Epithelial cell of proximal tubule (primary cell): ENCODE data around the gene FAM83E. TPM values are rescaled to one million over a fixed set of nuclear protein-coding genes. Genes with fewer than 3 reads are reported as not detected.
"Not testable (repeated sequence)": the region's sequence is repeated elsewhere in the genome, so short reads cannot be mapped to it uniquely, and the experiment has no call there.

ENCODE experiments used
- DNase-seq: peaks from one replicate; pipeline ENCODE4 v3.0.0-alpha.2; 2011; ENCODE audit warnings: low read depth
- H3K4me3 ChIP-seq: 2 replicates; pipeline ENCODE4 v1.5.1; 2011; ENCODE audit warnings: low read depth, mild to moderate bottlenecking, low read length
- total RNA-seq: library from RNA; depleted of rRNA; stranded (reverse); fragments of >200 nt; gene quantifications from 2 replicates; pipeline ENCODE4 v1.2.3, GENCODE V29; 2015
- TF ChIP-seq, protein P1 (sequence below): conservative IDR thresholded peaks from 2 replicates; pipeline ENCODE4 v1.5.1; 2012; ENCODE audit warnings: low read depth, mild to moderate bottlenecking, low read length

The FAM83E gene
- total RNA-seq, 1 donor from 2014 or later: 0.40 TPM

DNA sequence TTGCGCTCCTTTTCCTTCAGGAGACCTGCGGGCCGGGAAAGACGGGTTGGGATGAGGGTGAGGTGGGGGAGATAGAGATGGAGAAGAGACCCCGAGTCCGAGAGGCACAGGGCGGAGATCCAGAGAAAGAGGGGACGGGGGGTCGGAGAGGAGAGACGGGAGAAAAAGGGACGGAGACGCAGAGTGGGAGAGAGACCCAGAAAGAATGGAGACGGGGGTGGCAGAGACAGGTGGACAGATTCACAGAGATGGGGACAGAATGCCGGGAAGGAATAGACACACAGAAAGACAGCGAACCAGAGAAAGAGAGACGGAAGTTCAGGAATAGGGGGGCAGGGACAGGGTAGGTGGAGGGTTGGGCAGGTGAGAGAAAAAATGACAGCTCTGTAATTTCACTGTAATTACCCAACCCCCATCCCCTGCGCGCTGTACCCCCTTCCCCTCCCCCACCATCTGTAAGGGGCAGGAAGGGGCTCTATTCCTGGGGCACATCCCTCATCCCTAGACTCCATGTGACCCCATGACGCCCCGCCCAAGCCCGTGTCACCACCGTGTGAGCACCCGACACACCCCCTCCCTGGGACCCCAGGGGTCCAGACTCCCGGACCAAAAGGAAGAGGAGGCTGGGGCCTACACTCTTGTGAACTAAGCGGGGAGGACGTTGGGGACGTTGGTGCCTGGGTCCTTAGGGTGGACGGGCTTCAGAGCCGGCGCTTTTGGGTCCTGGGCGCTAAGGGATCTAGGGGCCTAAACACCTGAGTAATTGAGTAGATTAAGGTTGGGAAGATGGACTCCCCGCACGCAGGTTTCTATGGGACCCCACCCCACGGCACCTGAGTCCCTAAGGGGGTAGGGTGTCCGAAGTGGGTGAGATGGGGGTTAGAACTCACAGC is 21.3 kb upstream of the FAM83E start:
- H3K4me3 ChIP-seq: peak overlapping the region; percentile 79
- TF ChIP-seq, protein P1, sequence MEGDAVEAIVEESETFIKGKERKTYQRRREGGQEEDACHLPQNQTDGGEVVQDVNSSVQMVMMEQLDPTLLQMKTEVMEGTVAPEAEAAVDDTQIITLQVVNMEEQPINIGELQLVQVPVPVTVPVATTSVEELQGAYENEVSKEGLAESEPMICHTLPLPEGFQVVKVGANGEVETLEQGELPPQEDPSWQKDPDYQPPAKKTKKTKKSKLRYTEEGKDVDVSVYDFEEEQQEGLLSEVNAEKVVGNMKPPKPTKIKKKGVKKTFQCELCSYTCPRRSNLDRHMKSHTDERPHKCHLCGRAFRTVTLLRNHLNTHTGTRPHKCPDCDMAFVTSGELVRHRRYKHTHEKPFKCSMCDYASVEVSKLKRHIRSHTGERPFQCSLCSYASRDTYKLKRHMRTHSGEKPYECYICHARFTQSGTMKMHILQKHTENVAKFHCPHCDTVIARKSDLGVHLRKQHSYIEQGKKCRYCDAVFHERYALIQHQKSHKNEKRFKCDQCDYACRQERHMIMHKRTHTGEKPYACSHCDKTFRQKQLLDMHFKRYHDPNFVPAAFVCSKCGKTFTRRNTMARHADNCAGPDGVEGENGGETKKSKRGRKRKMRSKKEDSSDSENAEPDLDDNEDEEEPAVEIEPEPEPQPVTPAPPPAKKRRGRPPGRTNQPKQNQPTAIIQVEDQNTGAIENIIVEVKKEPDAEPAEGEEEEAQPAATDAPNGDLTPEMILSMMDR: no peak
- no peak for DNase-seq

DNA sequence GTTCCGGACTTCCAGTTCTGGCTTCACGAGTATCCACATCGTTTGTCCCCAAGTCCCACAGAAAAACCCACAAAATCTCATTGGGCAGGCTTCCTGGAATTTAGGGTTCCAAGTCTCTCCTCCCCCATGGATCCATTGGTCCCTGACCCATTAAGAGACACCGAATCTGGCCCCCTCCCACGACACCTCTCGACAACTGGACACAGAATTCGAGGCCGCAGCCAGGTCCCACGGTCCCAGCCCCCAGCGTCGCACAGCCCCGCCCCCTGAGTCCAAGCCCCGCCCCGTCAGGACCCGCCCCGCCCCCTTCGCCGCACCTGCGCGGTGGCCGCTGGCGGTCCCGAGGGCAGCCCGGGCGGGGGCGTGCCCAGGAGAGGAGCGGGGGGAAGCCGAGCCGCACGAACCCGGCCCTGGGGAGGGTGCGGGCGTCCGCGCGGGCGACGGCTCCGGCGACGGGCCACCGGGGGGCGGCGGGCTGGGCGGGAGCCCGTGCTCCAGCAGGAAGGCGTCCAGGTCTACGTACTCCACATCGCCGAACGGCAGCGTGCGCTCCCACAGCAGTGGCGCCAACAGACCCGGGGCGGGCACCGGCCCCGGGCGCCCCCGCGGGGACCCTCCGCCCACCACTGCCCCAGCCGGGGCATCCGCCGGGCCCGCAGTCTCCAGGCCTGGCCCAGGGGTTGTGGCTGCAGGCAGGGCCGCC is 20.5 kb upstream of the FAM83E start:
- peak overlapping the region; percentile 79 for H3K4me3 ChIP-seq
- no peak for DNase-seq
- TF ChIP-seq, protein P1: no peak

DNA sequence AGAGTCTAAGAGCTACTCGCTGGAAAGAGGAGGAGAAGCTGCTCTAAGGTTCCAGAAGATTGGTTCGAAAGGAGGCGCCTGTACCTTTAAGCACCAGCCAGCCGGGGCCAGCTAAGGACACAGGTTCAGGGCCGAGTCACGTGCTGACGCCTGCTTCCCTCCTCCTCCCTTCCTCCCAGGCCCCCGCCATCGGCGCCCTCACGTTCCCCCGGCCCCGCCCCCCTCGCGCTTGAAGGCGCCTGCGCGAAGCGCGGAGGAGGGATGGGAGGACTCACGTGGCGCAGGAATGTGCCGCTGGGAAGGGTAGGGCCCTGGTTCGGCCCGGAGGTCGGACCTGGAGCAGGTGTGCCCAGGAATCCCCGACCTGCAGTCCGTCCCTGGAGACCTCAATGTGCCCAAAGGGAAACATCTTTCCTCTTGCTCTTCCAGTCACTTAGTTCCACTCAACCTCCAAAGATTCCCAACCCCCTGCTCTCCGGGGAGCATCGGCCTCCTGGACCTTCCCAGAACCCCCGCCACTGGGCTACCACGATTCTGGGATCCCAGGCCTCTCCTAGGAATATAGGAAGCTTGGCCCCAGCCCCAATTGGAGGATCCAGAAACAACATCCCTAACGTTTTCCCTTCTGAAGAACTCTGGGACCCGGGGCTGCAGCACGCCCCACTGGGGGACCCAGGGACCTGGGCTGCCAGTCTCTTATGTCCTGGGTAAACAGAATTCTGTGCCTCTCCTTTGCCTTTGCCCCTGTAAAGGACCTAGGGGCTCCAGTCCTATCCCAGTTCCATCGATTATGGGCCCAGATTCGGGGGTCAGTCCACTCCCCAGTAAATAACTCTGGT is 19.8 kb upstream of the FAM83E start:
- peak overlapping the region; percentile 79 for H3K4me3 ChIP-seq
- DNase-seq: peak; percentile 64
- TF ChIP-seq, protein P1: no peak

DNA sequence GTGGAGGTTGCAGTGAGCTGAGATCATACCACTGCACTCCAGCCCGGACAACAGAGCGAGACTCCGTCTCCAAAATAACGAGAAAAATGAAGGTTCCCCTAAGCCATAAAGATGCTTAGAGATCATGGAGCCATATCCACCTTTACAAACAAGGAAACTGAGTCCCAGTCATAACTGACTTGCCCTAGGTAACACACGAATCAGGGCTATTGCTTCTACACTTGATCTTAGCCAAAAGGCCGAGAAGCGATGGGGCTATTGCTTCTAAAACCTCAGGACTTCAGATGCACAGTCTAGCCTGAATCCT is 19.1 kb upstream of the FAM83E start:
- H3K4me3 ChIP-seq: peak overlapping the region; percentile 45
- TF ChIP-seq, protein P1: no peak
- DNase-seq: no peak

DNA sequence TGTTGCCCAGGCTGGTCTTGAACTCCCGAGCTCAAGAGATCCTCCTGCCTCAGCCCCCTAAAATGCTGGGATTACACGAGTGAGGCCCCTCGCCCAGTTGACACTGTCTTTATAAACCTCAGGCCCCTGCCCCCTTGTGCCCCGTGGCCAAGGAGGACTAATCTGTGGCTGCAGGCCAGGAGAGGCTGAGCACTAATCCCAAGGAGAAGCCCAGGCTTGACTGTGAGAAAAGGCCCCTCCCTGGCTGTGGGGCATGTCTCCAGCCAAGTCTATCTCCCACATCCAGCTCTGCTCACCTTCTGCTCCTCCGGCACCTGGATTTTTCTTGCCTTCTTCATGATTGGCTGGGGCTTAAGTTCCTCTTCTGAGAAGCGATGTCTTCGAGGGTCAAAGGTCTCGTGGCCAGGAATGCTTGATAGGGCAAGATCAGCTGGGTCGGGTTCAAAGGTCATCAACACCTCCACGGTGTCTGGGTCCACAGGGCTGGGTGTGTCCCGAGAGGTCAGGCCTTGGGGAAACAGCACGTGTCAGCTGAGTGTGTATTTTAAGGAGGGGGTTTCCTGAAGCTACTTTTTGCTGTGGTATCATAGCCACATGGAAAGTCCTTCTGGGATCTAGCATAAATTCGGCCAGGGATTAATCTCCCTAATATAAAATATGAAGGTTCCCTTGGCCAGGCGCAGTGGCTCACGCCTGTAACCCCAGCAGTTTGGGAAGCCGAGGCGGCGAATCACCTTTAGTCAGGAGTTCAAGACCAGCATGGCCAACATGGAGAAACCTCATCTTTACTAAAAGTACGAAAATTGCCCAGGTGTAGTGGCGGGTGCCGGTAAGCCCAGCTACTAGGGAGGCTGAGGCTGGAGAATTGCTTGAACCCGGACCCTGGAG is 18.5 kb upstream of the FAM83E start:
- TF ChIP-seq, protein P1: no peak
- DNase-seq: no peak
- H3K4me3 ChIP-seq: peak overlapping the region; percentile 45

DNA sequence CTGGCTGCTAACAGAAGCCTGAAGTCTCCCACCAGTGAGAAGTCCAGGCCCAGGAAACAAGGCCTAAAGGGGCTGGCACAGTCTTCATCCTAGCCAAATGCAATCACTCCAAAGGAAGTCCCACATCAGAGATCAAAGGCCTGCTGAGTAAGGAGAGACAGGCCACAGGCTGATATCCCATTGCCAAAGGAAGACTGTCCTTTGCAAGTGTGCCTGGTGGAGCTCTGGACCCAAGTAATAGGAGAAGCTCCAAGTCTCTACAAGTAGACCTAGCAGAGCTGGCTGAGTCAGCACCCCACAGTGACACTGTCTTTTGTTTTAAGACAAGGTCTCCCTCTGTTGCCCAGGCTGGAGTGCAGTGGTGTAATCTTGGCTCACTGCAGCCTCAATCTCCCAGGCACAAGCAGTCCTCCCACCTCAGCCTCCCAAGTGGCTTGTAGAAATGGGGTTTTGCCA is 17.8 kb upstream of the FAM83E start:
- DNase-seq: no peak
- H3K4me3 ChIP-seq: no peak overlapping the region
- TF ChIP-seq, protein P1: no peak

DNA sequence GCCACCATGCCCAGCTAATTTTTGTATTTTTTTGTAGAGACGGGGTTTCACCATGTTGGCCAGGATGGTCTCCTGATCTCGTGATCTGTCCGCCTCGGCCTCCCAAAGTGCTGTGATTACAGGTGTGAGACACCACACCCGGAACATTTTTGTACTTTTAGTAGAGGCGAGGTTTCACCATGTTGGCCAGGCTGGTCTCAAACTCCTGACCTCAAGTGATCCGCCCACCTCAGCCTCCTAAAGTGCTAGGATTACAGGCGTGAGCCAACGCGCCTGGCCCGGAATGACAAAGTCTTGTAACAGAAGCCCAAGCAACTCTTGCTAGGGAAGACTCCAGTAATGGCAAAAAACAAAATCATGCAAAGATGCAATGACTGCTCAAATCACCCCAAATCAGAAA is 17.4 kb upstream of the FAM83E start:
- not testable (repeated sequence) for H3K4me3 ChIP-seq, DNase-seq
